OCI-LY1 (cell line): Measurements from ENCODE around the gene KLHL1.

Source experiments
- EZH2 ChIP-seq: fragments of 200-600 bp; sonication (generic), shearing (Covaris generic); IDR thresholded peaks from 2 replicates; pipeline ENCODE4 v1.8.0; 2017; ENCODE audit warnings: borderline replicate concordance, mixed run types, mild to moderate bottlenecking, antibody characterized with exemption, low read length, moderate library complexity, mixed read lengths
- TF ChIP-seq, protein P1 (sequence below): fragments of 200-600 bp; sonication (generic), shearing (Covaris generic); IDR thresholded peaks from 2 replicates; pipeline ENCODE4 v1.5.1; 2017; ENCODE audit warnings: mild to moderate bottlenecking, antibody characterized with exemption, low read length, moderate library complexity, mixed read lengths

DNA sequence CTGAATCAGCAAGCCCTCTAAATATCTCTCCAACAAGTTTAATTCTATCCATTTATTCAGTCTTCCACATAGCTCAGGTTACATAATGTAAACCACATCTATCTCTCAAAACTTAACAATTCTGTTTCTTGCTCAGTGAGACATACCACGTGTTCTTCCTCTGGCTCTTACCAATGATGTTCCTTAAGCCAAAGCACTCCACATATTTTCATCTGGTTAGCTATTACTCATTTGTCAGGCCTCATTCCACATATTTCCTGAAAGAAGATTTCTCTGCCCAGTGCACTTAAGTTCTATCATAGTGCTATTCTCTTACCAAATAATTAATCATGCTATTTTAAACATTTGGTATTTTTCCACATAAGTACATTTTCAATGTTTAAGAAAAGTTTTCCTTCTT is 403.9 kb downstream of the KLHL1 start:
- TF ChIP-seq, protein P1, sequence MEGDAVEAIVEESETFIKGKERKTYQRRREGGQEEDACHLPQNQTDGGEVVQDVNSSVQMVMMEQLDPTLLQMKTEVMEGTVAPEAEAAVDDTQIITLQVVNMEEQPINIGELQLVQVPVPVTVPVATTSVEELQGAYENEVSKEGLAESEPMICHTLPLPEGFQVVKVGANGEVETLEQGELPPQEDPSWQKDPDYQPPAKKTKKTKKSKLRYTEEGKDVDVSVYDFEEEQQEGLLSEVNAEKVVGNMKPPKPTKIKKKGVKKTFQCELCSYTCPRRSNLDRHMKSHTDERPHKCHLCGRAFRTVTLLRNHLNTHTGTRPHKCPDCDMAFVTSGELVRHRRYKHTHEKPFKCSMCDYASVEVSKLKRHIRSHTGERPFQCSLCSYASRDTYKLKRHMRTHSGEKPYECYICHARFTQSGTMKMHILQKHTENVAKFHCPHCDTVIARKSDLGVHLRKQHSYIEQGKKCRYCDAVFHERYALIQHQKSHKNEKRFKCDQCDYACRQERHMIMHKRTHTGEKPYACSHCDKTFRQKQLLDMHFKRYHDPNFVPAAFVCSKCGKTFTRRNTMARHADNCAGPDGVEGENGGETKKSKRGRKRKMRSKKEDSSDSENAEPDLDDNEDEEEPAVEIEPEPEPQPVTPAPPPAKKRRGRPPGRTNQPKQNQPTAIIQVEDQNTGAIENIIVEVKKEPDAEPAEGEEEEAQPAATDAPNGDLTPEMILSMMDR, result no peak
- TF ChIP-seq EZH2, result no peak
